Karpas-422 (cell line): ENCODE results near the gene SHBG. TPM values are rescaled to one million over a fixed set of nuclear protein-coding genes. Genes with fewer than 3 reads are reported as not detected.

Source experiments
- DNase-seq: peaks from one replicate; pipeline ENCODE4 v3.0.0-alpha.2; 2015
- H2AFZ ChIP-seq: fragments of 200-600 bp; sonication (generic); 2 replicates; pipeline ENCODE4 v1.6.1; 2014; ENCODE audit warnings: antibody characterized with exemption, low read length, mixed read lengths
- H3K27ac ChIP-seq: fragments of 200-600 bp; sonication (generic); 2 replicates; pipeline ENCODE4 v1.5.1; 2014; ENCODE audit warnings: mild to moderate bottlenecking, low read length, moderate library complexity
- H3K27me3 ChIP-seq: fragments of 200-600 bp; sonication (generic); 2 replicates; pipeline ENCODE4 v1.6.1; 2014; ENCODE audit warnings: low read length, mixed read lengths
- H3K36me3 ChIP-seq: fragments of 200-600 bp; sonication (generic); 2 replicates; pipeline ENCODE4 v1.6.1; 2014; ENCODE audit warnings: low read length, mixed read lengths; ENCODE audit not compliant: insufficient read depth
- H3K4me1 ChIP-seq: fragments of 200-600 bp; sonication (generic); 2 replicates; pipeline ENCODE4 v1.6.1; 2014; ENCODE audit warnings: mild to moderate bottlenecking, low read length, mixed read lengths
- H3K4me2 ChIP-seq: fragments of 200-600 bp; sonication (generic); 2 replicates; pipeline ENCODE4 v1.6.1; 2014; ENCODE audit warnings: low read length, low read depth, mild to moderate bottlenecking; ENCODE audit not compliant: poor library complexity, severe bottlenecking
- H3K4me3 ChIP-seq: fragments of 200-600 bp; sonication (generic); 2 replicates; pipeline ENCODE4 v1.5.1; 2014; ENCODE audit warnings: mild to moderate bottlenecking, antibody characterized with exemption, low read length, mixed read lengths
- H3K79me2 ChIP-seq: fragments of 200-600 bp; sonication (generic); 2 replicates; pipeline ENCODE4 v1.6.1; 2014; ENCODE audit warnings: mild to moderate bottlenecking, low read length, mixed read lengths
- H3K9ac ChIP-seq: fragments of 200-600 bp; sonication (generic); 2 replicates; pipeline ENCODE4 v1.6.0; 2014; ENCODE audit warnings: low read length
- H3K9me2 ChIP-seq: fragments of 200-600 bp; sonication (generic), shearing (Covaris generic); replicated peaks from 2 replicates; pipeline ENCODE4 v1.6.0; 2014; ENCODE audit warnings: mild to moderate bottlenecking, low read length, moderate library complexity; ENCODE audit not compliant: insufficient read depth
- H3K9me3 ChIP-seq: fragments of 300-700, 200-600 bp; sonication (generic); 2 replicates; pipeline ENCODE4 v1.6.1; 2014; ENCODE audit warnings: low read length, mixed read lengths
- H4K20me1 ChIP-seq: fragments of 200-600 bp; sonication (generic); 2 replicates; pipeline ENCODE4 v1.6.1; 2014; ENCODE audit warnings: mild to moderate bottlenecking, antibody characterized with exemption, low read length, low read depth; ENCODE audit not compliant: insufficient read depth
- total RNA-seq: library from RNA; depleted of rRNA; stranded (reverse); fragments of >200 nt; shearing (Covaris generic); gene quantifications from 2 replicates; pipeline ENCODE4 v1.2.3, GENCODE V29; 2014; ENCODE audit warnings: low replicate concordance

The SHBG gene
- total RNA-seq, 1 experiment from 2014 or later = 1.2 TPM

DNA sequence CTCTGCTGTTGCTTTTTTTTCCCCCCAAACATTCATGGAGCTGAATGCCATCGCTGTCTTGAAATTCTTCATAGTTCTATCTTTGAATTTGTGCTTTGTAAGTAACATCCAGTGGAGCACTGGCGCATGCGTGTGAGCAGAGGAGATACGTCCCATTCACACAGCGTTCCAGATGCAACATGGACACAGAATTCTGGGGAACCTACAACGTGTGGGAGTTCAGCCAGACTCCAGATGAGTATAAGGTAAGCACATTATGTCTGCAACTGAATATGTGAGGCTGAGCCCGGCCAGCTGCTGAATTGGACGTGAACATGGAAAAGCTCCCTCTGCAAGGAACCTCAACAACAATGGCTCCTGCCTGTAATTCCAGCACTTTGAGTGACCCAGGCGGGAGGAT lies 16.5 kb downstream of the SHBG start:
- H3K9me2 ChIP-seq = no peaks in the 10 kb centered on the region
- no peak overlapping the region for H3K27ac ChIP-seq
- H3K9ac ChIP-seq = no peak overlapping the region
- H3K36me3 ChIP-seq = no peaks in the 10 kb centered on the region
- no peaks in the 10 kb centered on the region for H3K9me3 ChIP-seq
- H4K20me1 ChIP-seq = 0 out of 2 replicates have a peak, but pooled peaks cover 4% of the 10 kb centered on the region
- peaks cover 8% of the 10 kb centered on the region for H3K4me1 ChIP-seq
- DNase-seq = peak; percentile 24
- no peaks in the 10 kb centered on the region for H3K79me2 ChIP-seq
- no peak overlapping the region for H3K4me3 ChIP-seq
- no peak overlapping the region for H2AFZ ChIP-seq
- no peaks in the 10 kb centered on the region for H3K27me3 ChIP-seq
- no peak overlapping the region for H3K4me2 ChIP-seq

DNA sequence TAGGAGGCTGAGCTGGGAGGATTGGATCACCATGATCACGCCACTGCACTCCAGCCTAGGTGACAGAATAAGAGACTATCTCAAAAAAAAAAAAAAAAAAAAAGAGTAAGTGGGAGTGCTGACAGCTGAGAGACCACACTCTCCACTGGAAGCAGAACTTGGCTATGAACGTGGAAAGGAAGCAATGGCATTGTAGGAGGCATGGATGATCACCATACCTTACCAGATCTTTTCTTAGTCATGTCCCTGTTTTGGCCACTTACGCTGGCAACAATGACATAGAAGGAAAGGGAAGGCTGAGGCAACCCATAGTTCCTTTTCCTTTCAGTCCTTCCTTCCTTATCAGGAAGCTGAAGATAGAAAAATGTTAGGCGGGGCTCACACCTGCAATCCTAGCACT lies 17.1 kb downstream of the SHBG start:
- DNase-seq = peak; percentile 34
- Histone ChIP-seq H3K4me1 (peaks cover 8% of the 10 kb centered on the region), H3K36me3 (no peaks in the 10 kb centered on the region), H3K4me3 (no peak overlapping the region), H3K27me3 (no peaks in the 10 kb centered on the region), H2AFZ (no peak overlapping the region), H3K9me2 (no peaks in the 10 kb centered on the region), H4K20me1 (0 out of 2 replicates have a peak, but pooled peaks cover 4% of the 10 kb centered on the region), H3K9ac (no peak overlapping the region), H3K27ac (no peak overlapping the region), H3K9me3 (no peaks in the 10 kb centered on the region), H3K4me2 (no peak overlapping the region), H3K79me2 (no peaks in the 10 kb centered on the region)

GRCh38 chr17:7650509-7651096 lies 20.7 kb downstream of the SHBG start, which contains the start of gene ATP1B2:
Gene ATP1B2 (plus strand): TSS chr17:7650926. CDS start chr17:7651519, 593 bp downstream.
- H3K9me2 ChIP-seq = no peaks in the 10 kb centered on the region
- H3K36me3 ChIP-seq = no peaks in the 10 kb centered on the region
- peaks cover 8% of the 10 kb centered on the region for H3K4me1 ChIP-seq
- no peaks in the 10 kb centered on the region for H3K27me3 ChIP-seq
- H3K27ac ChIP-seq = no peak within 1 kb of the TSS
- H3K9me3 ChIP-seq = no peaks in the 10 kb centered on the region
- peak; percentile 88 for DNase-seq
- 0 out of 2 replicates have a peak, but pooled peaks cover 4% of the 10 kb centered on the region for H4K20me1 ChIP-seq
- peak within 1 kb of the TSS; percentile 60; the same call in 1 of the 2 replicates for H3K4me3 ChIP-seq
- no peak within 1 kb of the TSS for H2AFZ ChIP-seq
- peak within 1 kb of the TSS; percentile 39 for H3K9ac ChIP-seq
- H3K4me2 ChIP-seq = peak within 1 kb of the TSS; percentile 76
- H3K79me2 ChIP-seq = no peaks in the 10 kb centered on the region

GRCh38 chr17:7651097-7651664 lies 21.2 kb downstream of the SHBG start:
- Histone ChIP-seq H3K4me1 (peaks cover 8% of the 10 kb centered on the region), H3K9ac (peak overlapping the region; percentile 39), H3K9me2 (no peaks in the 10 kb centered on the region), H3K9me3 (no peaks in the 10 kb centered on the region), H3K36me3 (no peaks in the 10 kb centered on the region), H2AFZ (no peak overlapping the region), H3K4me3 (peak overlapping the region; percentile 60; the same call in 1 of the 2 replicates), H3K27me3 (no peaks in the 10 kb centered on the region), H3K79me2 (no peaks in the 10 kb centered on the region), H3K4me2 (peak overlapping the region; percentile 76), H3K27ac (no peak overlapping the region), H4K20me1 (0 out of 2 replicates have a peak, but pooled peaks cover 4% of the 10 kb centered on the region)
- DNase-seq = peak; percentile 16

- Histone ChIP-seq H3K36me3 (no peaks in the 10 kb centered on the region), H3K4me3 (no peak overlapping the region), H3K27me3 (no peaks in the 10 kb centered on the region)
These were observed 21.9 kb downstream of the SHBG start for GRCh38 chr17:7651665-7652387.

DNA sequence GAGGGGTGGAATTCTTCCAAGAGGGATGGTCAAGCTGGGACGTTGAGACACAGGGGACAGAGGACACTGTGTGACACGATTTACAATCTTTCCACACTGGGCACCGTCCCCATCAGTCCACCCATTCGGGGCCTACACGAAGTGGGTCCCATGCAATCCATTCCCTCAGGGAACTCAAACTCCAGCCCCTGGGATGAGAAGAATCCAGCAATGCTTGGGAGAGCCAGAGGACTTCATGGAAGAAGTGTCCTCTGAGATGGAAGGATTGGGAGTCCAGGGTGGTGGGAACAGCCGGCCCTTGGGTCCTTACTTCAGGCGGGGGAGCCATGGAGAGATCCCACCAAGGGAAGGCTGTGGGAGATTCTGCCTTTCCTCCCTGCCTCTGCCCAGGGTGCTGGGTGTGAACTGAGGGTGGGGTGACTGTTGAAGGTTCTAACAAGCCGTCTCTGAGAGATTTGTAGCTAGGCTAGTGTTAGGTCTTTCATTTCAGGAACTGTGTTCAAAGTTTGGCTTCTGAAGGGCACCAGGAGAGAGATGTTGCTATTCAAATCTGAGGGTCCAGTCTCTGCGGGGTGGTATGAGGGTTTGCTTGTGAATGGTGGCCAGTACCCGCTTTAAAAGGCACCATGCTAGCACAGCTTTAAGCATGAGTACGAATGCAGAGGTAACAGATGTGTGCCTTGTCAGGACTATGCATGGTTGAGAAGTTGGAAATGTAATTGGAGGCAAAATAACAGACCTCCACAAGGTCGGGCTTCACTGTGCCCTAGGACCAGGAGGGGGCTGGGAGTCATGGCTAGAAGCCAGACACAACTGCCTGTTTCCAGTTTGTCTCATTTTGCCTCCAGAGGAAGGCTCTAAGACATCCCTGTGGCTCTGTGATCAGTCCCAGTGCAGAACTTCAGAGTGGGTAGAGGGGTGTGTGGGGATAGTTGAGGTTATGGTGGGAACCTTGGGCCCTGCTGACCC lies 22.7 kb downstream of the SHBG start:
- Histone ChIP-seq H3K27ac (no peak overlapping the region), H3K27me3 (no peaks in the 10 kb centered on the region), H3K4me2 (no peak overlapping the region), H3K36me3 (no peaks in the 10 kb centered on the region), H4K20me1 (0 out of 2 replicates have a peak, but pooled peaks cover 4% of the 10 kb centered on the region), H3K79me2 (no peaks in the 10 kb centered on the region), H2AFZ (no peak overlapping the region), H3K9me3 (no peaks in the 10 kb centered on the region), H3K4me3 (no peak overlapping the region), H3K9ac (no peak overlapping the region), H3K4me1 (peaks cover 8% of the 10 kb centered on the region), H3K9me2 (no peaks in the 10 kb centered on the region)
- peak; percentile 39 for DNase-seq

More at GRCh38 chr17:7651665-7652387, 21.9 kb downstream of the SHBG start:
- peaks cover 8% of the 10 kb centered on the region for H3K4me1 ChIP-seq
- no peaks in the 10 kb centered on the region for H3K9me3 ChIP-seq
- no peak for DNase-seq
- H3K27ac ChIP-seq = no peak overlapping the region
- no peak overlapping the region for H3K9ac ChIP-seq
- H2AFZ ChIP-seq = no peak overlapping the region
- H3K79me2 ChIP-seq = no peaks in the 10 kb centered on the region
- H3K9me2 ChIP-seq = no peaks in the 10 kb centered on the region
- no peak overlapping the region for H3K4me2 ChIP-seq
- 0 out of 2 replicates have a peak, but pooled peaks cover 4% of the 10 kb centered on the region for H4K20me1 ChIP-seq

DNA sequence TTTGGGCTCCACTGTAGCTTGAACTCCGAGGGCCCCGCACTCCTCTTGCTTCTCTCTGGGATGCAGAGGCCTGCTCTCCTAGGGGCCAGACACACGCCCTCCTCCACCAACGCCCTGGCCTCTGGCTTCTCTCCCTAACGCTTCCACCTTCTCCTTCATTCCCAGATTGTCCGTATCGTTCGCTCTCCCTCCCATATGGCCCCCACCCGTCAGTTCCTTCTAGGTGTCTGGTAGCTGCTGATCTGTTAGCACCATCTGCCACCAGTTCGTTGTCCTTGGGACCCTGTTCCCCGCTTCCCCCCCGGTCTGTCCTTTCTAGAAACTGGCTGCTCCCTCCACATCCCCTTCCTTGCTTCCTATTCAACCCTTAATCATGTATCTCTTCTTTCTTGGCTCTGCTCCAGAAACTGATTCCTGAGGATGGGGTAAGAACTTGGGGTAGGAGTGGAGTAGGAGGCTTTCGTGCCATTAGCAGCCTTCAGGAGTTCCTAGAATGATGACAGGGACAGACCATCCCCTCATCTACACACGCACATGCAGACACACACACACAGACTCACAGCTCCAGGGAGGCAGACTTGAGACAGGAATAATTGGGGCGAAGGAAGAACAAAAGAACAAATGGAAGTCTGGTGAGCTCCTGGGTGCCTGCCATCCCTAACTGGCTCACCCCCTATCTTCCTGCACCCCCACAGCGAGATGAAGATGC lies 25.1 kb downstream of the SHBG start:
- H4K20me1 ChIP-seq = 0 out of 2 replicates have a peak, but pooled peaks cover 4% of the 10 kb centered on the region
- H3K36me3 ChIP-seq = no peaks in the 10 kb centered on the region
- H3K4me1 ChIP-seq = peaks cover 8% of the 10 kb centered on the region
- no peak overlapping the region for H3K27ac ChIP-seq
- H3K9ac ChIP-seq = no peak overlapping the region
- H2AFZ ChIP-seq = no peak overlapping the region
- H3K9me3 ChIP-seq = no peaks in the 10 kb centered on the region
- DNase-seq = no peak
- no peak overlapping the region for H3K4me2 ChIP-seq
- no peaks in the 10 kb centered on the region for H3K9me2 ChIP-seq
- no peaks in the 10 kb centered on the region for H3K79me2 ChIP-seq
- H3K4me3 ChIP-seq = no peak overlapping the region
- no peaks in the 10 kb centered on the region for H3K27me3 ChIP-seq
